ENCODE measurements around the gene CAPZB. TPM values are rescaled to one million over a fixed set of nuclear protein-coding genes. Genes with fewer than 3 reads are reported as not detected.

CAPZB gene
- total RNA-seq, 1 donor from 2014 or later: 352 TPM

DNA sequence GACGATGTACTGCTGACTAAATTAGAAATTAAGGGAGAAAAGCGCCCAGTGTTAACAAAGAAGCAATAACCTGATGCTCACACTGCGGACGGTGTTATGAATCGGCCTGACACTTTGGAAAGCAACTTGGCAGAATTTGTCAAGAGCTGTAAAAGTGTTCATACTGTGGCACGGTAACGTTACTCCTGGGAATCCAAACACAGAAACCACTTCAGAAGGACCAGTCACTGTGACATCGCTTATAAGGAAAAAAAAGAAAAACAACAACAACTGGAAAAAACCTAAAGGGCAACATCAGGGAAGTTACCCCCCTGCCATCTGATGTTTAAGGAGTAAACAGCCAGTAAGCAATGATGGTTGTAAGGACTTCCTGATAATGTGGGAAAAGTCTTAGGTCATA, 27.7 kb downstream of the CAPZB start:
- no peak overlapping the region for H3K4me3 Mint-ChIP-seq (ENCODE audit: unreplicated experiment)
- H3K9me3 Mint-ChIP-seq (ENCODE audit: low read depth): no peaks in the 10 kb centered on the region
- peaks cover 73% of the 10 kb centered on the region for H3K4me1 Mint-ChIP-seq (ENCODE audit: low read depth)
- H3K36me3 Mint-ChIP-seq (ENCODE audit: low read depth): no peaks in the 10 kb centered on the region
- DNase-seq (ENCODE audit: low spot score): no peak
- no peaks in the 10 kb centered on the region for H3K27me3 Mint-ChIP-seq (ENCODE audit: low read depth)
- peak overlapping the region; percentile 34 for H3K27ac Mint-ChIP-seq (ENCODE audit: unreplicated experiment)
- TF ChIP-seq, protein P1, sequence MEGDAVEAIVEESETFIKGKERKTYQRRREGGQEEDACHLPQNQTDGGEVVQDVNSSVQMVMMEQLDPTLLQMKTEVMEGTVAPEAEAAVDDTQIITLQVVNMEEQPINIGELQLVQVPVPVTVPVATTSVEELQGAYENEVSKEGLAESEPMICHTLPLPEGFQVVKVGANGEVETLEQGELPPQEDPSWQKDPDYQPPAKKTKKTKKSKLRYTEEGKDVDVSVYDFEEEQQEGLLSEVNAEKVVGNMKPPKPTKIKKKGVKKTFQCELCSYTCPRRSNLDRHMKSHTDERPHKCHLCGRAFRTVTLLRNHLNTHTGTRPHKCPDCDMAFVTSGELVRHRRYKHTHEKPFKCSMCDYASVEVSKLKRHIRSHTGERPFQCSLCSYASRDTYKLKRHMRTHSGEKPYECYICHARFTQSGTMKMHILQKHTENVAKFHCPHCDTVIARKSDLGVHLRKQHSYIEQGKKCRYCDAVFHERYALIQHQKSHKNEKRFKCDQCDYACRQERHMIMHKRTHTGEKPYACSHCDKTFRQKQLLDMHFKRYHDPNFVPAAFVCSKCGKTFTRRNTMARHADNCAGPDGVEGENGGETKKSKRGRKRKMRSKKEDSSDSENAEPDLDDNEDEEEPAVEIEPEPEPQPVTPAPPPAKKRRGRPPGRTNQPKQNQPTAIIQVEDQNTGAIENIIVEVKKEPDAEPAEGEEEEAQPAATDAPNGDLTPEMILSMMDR (IDR thresholded peaks at IDR 0.05): no peak

DNA sequence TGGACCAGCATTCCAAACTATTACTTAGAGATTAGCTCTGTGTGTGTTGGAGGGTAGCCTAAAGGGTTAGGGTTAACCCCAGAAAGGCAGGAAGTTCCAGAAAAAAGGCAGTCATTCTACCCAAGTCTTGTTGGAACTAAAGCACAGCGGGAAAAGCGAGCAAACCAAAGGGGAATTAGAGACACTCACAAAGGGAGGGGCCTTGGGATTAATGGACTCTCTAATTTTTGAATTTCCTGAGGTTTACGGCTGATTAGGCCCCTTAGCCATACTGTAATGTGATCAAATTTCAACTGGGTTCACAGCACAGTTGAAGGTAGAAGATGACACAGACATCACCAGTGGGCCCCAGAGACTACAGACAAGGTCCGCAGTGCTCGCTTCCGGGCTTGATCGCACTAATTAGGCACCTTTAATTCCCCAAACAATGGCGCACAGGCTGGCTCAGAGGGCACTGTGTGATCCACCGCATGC, 28.3 kb downstream of the CAPZB start:
- H3K36me3 Mint-ChIP-seq (ENCODE audit: low read depth): no peaks in the 10 kb centered on the region
- no peaks in the 10 kb centered on the region for H3K9me3 Mint-ChIP-seq (ENCODE audit: low read depth)
- no peak overlapping the region for H3K4me3 Mint-ChIP-seq (ENCODE audit: unreplicated experiment)
- TF ChIP-seq, protein P1 (IDR thresholded peaks at IDR 0.05): no peak
- no peak for DNase-seq (ENCODE audit: low spot score)
- H3K27ac Mint-ChIP-seq (ENCODE audit: unreplicated experiment): peak overlapping the region; percentile 67
- H3K4me1 Mint-ChIP-seq (ENCODE audit: low read depth): peaks cover 79% of the 10 kb centered on the region
- no peaks in the 10 kb centered on the region for H3K27me3 Mint-ChIP-seq (ENCODE audit: low read depth)

DNA sequence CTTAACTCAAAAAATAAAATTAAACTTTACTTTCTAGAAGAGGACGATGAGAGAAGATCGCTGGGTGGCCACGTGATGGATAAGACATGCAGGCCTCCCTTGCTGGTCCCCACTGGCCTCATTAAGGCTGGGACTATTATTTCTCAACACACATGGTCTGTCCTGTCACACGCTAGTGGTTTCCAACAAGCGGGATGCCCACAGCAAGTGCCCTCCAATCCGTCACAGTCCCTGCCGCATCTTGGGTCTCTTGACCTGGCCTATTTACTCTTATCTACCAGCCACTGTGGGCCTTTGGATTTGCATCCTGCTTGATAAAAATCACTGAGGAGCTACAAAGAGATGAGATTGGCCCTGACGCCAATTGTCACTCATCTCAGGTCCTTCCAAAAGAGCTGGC, 30.0 kb downstream of the CAPZB start:
- peaks cover 89% of the 10 kb centered on the region for H3K4me1 Mint-ChIP-seq (ENCODE audit: low read depth)
- H3K27ac Mint-ChIP-seq (ENCODE audit: unreplicated experiment): peak overlapping the region; percentile 61
- H3K36me3 Mint-ChIP-seq (ENCODE audit: low read depth): no peaks in the 10 kb centered on the region
- H3K9me3 Mint-ChIP-seq (ENCODE audit: low read depth): no peaks in the 10 kb centered on the region
- no peak for DNase-seq (ENCODE audit: low spot score)
- TF ChIP-seq, protein P1 (IDR thresholded peaks at IDR 0.05): no peak
- no peak overlapping the region for H3K4me3 Mint-ChIP-seq (ENCODE audit: unreplicated experiment)
- H3K27me3 Mint-ChIP-seq (ENCODE audit: low read depth): no peaks in the 10 kb centered on the region

DNA sequence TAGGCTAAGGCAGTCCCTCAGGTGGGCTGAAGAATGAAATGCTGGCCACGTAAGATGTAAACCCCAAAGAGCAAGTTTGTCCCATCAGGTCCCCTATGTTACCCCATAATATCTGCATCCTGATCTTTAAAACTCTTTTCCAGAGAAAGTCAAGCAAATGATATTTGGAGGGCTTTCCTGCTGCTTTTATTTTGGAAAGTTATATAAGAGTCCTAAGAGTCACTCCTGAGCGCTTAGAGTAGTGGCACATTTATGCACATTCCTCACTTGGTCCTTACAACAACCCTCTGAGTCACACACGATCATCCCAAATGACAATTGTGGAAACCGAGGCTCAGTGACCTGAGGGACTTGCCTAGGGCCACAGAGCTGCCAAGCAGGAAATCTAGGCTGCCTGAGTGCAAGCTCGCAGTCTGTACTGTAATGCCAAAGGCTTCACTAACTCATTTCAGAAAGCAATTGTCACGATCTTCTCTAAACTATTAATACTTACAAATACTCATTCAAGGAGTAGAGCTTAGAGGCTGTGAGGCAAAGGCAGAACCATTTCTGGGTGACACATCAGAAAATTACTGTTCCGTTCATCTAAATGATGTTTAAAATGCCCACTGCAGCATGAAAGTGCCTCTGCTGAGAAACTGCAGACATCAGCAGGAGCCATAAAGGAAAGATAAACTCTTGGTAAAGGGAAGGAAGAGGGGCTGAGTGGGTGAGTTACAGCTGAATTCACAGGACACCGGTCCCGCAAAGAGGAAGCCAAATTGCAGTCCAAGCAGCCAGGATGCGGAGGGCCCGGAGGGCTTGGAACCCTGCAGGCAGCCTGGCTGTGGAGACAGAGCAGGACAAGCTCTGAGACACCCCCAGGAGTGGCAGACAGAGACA, 30.8 kb downstream of the CAPZB start:
- Mint-ChIP-seq H3K27me3 (ENCODE audit: low read depth) (no peaks in the 10 kb centered on the region), H3K4me3 (ENCODE audit: unreplicated experiment) (no peak overlapping the region), H3K27ac (ENCODE audit: unreplicated experiment) (peak overlapping the region; percentile 84), H3K36me3 (ENCODE audit: low read depth) (no peaks in the 10 kb centered on the region), H3K4me1 (ENCODE audit: low read depth) (peaks cover 92% of the 10 kb centered on the region), H3K9me3 (ENCODE audit: low read depth) (no peaks in the 10 kb centered on the region)
- TF ChIP-seq, protein P1 (IDR thresholded peaks at IDR 0.05): no peak
- no peak for DNase-seq (ENCODE audit: low spot score)

DNA sequence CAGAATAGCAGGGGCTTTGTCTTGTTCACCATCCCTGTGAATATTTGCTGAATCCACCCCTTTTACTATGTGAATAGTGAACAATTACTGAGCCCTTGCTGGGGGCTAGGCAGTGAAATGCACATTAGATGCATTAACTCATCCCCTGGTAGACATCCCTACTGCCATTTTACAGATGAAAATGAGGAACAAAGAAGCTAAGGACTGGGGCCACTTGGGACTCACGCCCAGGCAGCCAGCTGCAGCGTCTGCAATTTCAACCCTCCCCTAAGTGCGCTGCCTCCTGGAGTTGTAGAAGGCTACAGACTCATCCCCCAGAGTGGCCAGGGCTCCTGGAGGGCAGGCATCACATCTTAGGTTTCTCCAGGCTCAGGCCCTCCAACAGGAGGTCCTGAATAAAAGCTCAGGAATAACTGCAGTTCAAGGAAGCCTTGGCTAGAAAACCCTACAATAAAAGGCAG, 31.6 kb downstream of the CAPZB start:
- Mint-ChIP-seq H3K36me3 (ENCODE audit: low read depth) (no peaks in the 10 kb centered on the region), H3K9me3 (ENCODE audit: low read depth) (no peaks in the 10 kb centered on the region), H3K4me3 (ENCODE audit: unreplicated experiment) (no peak overlapping the region), H3K27ac (ENCODE audit: unreplicated experiment) (peak overlapping the region; percentile 84), H3K4me1 (ENCODE audit: low read depth) (peaks cover 94% of the 10 kb centered on the region), H3K27me3 (ENCODE audit: low read depth) (no peaks in the 10 kb centered on the region)
- TF ChIP-seq, protein P1 (IDR thresholded peaks at IDR 0.05): no peak
- no peak for DNase-seq (ENCODE audit: low spot score)

Data from chondrocyte (in vitro differentiated cells).